Measurements from ENCODE around the gene PDZRN3.

Gene PDZRN3

DNA sequence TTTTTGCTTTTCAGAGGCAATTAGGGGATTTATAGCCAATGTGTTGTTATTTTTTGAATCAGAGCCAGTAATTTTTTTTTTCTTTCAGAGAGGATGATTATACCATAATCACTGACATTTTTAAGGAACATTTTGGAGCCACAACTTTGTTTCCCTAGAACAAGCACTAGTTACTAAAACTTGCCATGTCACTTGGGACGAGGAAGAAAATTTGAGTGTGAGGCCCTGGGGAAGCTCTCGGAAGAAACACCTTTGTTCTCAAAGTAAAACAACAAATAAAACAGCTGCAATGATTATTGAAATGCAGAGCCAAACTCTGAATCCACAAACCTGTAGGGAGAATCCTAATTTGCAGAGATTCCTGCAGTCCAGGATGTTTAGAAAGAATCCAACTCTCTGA, 69.7 kb downstream of the PDZRN3 start:
- no peak for DNase-seq (ENCODE audit: low read depth)

DNA sequence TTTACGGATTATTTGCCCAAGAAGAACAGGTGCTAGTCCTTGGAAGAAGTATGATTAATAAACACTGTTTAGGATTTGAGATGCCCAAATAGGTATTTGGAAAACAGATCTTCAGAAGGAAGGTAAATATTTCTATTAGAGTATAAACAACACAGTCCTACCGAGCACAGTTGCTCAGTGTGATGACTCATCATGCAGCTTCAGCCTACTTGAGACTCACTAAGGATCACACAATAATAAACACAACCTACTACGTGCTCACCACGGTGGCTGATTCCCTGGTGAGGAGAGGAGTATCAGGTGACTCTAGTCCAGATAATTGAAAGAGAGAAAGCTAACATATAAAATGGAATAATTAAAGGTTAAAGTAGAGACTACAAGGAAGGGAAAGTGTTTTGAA, 72.0 kb downstream of the PDZRN3 start:
- no peak for DNase-seq (ENCODE audit: low read depth)

DNA sequence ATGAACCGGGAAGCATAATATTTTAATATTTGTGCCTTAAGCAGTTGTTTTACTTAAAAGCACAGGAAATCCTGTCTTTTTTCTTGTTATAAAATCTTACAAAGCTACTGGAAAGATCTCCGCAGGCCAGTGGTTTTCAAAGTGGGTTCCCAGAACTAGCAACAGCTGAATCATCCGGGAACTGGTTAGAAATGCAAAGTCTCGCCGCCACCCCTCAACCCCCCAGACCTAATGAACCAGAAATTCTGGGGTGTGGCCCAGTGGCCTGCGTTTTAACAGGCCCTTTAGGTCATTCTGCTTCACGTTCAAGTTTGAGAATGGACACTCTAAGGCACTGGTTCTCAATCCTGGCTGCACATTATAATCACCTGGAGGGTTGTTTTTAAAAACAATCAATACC, 74.7 kb downstream of the PDZRN3 start:
- no peak for DNase-seq (ENCODE audit: low read depth)

DNA sequence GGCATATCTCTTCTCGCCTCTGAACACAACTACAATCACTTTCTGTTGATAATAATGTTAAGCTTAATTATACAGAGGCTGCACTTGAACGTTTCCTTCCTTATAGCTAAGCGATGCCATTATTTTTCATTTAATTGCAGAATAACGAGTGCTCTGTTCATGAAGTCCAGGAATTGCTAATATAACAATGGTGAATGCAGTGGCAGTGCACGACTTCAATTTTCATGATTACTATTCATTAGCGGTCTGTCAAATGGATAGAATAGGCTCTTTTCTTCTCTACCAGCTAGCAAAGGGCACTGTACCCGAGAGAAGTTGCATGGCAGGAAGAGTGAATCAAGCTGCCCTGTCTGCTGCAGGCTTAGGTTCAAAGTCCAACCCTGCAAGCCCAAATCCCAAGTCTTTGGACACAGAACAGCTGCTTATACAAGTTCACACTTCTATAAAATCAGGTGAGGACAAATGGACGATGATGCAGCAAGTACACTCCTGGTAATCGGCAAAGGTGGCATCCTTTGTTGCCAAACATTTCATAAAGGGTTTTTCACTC, 75.6 kb downstream of the PDZRN3 start:
- no peak for DNase-seq (ENCODE audit: low read depth)

DNA sequence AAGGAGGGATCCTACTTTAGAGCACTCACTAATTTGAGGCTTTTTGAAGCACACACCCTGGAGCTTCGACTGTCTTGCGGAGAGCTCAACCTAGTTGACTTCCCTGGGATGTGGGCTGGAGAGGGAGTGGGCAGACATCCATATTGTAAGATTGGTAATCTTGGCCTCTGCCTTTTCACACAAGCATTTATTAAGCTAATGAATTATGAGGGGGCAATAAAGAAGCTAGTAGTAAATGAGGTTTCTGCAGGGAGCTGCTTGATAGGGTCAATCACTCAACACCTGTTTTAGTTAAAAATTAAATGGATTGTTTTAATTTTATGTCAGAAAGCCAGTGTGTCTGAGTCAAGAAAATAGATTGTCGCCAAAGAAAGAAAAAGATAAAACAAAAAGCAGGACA, 76.3 kb downstream of the PDZRN3 start:
- no peak for DNase-seq (ENCODE audit: low read depth)

DNA sequence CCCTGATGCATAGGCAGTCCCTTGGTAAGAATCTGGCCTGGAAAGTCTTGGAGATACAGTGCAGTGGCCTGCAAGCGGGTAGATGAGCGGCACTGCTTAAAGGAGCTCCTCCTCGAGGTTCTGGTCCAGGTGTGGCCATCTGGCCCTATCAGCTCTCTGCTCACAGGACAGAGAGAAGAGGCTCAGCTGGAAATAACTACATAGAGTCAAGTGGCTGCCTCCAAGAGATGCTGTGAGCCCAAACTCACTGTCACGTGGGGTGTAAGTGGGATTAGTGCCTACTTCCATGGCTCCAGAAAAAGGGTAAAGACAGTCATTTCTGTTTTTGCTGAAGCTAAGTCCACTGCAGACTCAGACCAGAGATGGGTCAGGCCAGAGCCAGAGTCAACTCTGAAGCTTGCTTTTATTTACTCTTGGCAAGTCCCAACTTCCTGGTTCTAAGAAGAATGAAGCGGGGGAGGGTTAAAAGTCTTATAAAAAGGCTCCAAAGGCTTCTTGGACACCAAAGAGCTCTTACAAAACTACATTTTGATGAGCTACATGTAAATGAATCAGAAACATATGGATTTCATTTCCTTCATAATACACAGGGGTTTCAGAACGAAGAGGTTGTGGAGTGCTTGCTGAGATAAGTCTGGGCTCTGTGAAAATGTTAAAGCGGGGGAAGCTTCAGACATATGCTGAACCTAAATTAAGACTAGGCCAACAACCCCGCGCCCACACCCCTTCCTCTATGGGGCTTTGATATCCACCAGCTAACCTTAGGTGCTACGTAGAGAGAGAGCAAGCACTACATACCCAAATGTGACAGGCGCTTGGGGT, 77.1 kb downstream of the PDZRN3 start:
- DNase-seq (ENCODE audit: low read depth), result no peak

DNA sequence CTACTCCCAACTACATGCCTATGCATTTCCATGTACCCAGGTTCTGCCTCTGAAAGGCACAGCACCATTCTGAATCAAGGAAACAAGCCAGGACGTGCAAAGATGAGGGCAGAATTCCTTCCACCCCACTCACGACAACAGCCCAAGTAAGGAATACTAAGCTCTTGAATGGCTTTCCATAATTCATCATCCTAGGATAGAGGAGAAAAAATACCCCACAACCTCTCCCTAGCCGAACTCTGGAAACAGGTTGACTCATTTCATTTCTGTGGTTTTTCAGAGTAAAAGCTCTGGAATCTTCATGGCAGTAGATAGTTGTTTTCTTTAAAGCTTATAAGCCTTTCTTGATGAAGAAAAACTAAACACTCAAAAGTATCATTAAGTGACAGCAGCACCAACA, 77.8 kb downstream of the PDZRN3 start:
- DNase-seq (ENCODE audit: low read depth), result no peak

DNA sequence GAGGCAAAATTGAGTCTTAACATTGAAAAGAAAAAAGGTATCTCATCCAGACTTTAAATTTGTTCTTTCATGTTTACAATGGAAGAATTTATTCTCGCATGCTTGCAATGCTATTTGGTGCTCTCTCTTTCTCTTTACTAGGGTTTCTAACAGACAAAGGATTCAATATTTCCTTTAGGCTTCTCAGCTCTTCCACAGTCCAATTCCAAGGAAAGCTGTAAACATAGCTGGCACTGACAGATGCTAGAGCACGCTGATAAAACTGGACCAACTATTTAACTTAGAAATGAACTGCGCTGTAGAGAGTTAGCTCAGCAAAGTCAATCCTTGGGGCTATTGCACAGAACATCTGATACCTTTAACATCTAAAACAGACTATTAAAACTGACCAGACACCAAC, 81.3 kb downstream of the PDZRN3 start:
- no peak for DNase-seq (ENCODE audit: low read depth)

DNA sequence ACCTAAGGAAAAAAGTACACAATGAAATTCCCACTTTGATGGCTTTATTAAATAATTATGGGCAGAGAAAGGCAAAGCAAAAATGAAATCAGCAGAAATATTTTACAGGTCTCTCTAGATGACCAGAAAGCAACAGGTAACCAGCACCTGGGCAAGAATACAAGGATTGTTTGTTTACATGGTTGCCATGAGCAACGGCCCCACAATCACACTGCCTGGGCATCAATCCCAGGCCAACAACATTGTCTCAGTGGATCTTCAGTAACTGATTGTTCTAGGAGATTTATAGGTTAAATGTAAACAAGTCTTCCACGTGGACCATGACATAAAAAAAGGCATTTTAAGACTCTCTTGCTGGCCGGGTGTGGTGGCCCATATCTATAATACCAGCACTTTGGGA, 82.6 kb downstream of the PDZRN3 start:
- DNase-seq (ENCODE audit: low read depth), result no peak

DNA sequence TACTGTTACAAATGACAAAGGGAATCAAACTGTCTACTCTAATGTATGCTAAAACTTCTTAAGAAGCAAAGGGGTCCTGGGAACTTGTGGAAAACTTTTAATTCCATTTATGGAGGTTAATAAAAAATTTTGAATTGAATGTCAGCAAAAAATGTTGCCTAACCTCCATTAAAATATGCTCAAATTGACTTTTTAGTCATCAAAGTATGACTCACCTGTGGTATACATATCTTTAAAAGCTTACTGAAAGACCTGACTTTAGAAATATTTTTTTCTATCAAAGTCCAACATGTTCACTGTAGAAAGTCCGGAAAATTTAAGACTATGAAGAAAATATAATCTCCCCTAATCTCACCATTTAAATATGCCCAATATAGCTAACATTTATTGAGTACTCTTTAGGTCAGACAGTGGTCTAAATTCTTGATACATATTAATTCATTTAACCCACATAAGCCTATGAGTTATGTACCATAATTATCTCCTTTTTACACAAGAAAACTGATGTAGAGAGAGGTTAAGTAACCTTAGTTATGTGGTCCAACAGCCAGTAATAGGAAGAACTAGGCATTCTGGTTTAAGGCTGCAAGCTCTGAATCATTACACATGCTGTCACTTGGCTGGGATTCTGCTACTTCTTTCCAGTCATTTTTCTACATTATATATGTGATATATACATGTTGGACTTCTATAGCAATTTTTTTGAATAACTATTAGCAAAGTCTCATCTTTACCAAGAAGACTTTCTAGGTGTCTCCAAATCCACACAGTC, 83.6 kb downstream of the PDZRN3 start:
- no peak for DNase-seq (ENCODE audit: low read depth)

DNA sequence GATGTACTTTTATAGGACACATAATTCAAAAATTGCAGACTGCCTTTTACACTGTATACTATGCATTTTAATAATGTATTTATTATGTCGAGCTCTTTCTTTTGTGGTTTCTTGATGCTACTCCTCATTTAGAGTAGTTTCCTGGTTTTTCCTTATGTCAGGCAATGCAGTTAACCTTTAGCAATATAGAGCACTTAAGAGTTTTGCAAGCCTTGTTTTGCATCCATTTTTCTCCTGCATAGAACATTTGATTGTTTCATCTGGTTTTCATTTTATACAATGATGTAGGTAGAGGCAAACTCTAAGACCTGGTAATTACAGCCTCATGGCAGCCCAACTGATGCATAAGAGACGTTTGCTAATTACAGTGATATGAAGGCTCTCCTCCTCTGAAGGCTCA, 86.3 kb downstream of the PDZRN3 start:
- DNase-seq (ENCODE audit: low read depth), result no peak

DNA sequence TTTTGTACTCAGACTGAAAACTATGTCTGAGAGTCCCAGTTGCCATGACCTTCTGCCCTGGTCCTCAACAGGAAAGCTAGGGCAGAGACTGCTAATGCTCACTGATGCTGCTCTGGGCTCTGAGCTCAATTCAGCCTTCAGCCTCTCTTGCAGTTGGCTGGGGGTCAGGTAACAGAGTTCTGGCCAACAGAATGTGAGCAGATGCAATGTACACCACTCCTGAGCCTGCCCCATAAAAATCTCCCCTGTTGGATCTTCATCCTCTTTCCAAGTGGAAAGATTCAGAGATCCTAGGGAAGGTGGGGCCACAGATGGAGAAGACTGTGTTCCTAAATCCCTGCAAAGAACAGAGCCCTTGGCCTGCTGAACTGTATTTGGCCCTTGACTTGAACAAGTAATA, 87.8 kb downstream of the PDZRN3 start:
- no peak for DNase-seq (ENCODE audit: low read depth)

DNA sequence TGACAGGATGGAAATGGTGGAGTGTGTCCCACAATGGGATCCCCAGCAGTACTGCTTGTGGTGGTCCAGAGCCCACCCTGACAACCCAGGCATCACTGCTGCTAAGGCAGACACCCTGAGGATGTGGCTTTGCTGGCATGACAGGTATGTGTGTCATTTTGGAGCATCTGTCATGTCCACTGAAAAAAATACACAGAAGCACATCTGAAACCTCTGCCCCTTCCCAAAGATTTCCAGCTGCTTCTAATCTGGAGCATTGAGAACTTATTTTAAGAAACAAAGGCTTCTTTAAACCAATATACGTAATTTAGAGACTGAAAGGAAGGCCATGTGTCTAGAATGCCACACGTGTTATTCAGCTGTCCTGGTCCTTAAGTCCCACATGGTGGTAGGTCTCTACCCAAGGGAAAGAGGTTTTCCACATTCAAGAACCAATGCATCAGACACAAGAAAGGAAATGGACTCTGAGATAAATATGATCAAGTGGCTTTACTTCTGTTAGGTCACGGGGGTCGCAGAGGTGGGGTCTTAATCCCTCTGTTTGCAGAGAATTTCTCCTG, 88.3 kb downstream of the PDZRN3 start:
- no peak for DNase-seq (ENCODE audit: low read depth)

DNA sequence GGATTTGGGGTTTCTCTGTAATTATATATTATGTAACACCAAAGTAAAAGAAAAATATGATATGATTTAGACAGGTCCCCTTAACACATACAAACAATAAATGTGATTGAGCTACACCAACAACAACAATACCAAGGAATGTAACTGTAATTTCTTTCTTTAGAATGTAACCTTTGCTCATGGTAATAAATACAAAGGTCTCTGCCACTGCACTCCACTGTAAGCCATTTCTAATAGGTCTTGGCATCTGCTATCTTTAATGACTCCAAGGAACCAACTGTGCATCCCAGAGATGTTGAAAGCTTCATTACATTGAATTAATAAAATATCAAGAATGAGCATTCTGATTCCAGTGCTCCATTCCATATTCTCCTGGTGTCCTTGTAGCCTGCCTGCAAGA, 88.8 kb downstream of the PDZRN3 start:
- no peak for DNase-seq (ENCODE audit: low read depth)

DNA sequence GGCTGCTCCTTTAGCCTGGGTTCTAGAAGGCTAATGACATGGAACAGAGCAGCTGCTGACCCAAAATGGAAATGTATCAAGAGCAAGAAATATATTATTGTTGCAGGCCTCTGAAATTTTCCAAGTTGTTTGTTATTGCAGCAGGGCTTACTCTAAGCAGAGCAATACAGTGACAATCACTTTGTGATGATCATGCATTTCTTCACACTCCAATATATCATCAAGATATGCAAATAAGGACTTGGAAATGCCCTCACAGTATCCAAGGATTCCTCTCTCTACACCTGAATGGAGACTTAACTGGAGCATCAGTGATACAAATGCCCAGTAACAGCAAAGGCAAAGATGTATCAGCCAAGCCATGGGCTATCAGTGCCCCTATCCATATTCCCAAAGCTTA, 89.6 kb downstream of the PDZRN3 start:
- no peak for DNase-seq (ENCODE audit: low read depth)

DNA sequence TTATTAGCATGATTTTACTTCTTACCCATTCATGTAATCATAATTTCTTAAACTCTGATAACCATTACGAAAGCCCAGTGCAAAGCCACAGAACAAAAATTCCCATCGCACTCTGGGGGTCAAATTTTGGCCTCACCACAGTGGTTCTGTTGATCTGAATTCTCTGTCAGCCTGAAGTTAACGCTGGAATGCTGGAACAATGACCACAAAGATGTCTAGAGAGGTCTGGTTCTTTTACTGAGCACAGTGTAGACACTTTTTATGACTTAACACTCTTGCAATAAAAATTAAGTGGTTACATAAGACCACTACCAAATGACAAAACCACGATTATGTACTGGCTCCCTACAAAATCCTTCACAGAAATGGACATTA, 94.7 kb downstream of the PDZRN3 start:
- no peak for DNase-seq (ENCODE audit: low read depth)

DNA sequence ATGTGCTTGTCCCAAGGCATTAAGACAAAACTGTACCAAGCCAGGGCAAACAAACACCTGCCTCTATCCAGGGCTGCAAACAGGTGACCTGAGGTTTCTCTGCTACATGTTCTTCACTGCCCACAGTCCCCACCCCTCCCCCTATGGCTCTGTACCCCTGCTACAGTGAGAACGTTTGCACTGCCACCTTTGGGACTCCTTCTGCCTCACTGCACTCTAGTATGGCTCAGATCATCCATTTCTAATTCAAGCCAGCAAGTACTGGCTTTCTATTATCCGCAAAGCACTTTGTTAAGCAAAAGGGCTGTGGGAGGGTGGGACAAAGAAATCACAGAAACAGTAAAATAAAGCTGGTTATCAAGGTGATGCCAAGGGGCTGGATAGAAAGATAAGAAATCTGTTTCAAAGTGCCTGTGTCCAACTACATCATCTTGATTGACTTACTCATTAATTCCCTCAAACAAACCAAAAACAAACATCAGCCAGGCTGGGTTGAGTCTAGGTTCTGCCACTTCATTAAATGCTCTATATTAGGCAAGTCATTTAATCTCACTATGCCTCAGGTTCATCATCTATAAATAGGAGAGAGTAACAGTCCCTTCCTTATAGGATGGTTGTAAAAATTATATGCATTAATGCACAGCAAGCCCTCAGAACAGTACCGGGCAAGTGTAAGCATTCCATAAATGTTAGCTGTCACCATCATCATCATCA, 95.3 kb downstream of the PDZRN3 start:
- no peak for DNase-seq (ENCODE audit: low read depth)

DNA sequence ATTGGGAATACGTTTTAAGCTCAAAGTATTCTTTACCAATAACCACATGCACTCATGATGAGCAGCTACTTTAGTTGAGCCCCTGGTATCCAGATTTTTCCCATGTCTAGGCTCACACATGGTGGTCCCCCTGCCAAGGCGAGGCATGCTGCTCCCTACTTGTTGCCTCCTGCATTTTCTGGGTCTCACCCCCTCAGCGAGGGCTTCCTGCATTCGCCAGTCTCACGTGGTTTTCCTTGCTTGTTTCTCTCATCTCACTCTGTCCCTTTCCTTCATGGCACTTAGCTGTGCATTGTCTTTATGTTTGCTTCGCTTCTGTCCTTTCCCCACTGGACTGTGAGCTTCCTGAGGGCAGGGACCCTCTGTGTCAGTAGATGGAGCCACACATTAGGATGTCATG, 99.2 kb downstream of the PDZRN3 start:
- no peak for DNase-seq (ENCODE audit: low read depth)

DNA sequence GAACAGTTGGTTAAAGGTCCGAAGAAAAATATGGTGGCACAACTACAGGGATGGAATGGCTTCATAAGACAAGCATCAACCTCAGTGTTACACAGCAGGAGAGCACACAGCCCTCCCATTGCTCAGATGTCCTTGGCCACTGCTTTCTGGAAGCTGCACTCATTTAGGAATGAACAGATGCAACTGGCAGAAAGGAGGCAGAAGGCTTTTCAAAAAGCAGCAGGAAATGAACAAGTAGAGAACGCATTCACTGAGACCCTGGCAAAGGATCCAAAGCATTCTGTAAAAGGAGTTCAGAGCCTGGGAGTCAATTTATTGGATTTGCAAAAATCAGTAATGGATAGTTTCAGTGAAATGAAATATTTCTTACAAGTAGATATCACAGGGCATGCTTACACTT, 101.1 kb downstream of the PDZRN3 start:
- no peak for DNase-seq (ENCODE audit: low read depth)

DNA sequence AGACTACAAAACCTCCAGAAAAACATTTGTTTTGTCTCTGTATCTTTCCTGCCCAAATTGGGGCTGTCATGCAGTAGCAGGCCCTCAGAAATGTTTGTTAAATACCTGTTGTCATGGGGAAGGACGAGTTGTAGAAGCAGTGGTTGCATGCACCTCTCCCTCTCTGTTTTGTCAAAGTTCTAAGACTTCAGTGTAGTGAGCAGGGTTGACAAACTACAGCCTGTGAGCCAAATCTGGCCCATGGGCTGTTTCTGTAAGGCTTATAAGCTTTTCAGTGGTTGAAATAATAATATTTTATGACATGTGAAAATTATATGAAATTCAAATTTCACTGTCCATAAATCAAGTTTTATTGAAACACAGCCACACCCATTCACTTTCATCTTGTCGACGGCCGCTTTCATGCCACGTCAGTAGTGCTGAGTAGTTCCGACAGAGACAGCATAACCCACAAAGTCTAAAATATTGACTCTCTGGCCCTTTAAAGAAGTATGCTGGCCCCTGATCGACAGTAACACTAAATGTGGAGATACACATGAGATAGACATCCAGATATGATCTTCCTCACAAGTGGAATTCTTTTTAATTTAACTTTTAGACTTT, 102.9 kb downstream of the PDZRN3 start:
- DNase-seq (ENCODE audit: low read depth), result no peak

DNA sequence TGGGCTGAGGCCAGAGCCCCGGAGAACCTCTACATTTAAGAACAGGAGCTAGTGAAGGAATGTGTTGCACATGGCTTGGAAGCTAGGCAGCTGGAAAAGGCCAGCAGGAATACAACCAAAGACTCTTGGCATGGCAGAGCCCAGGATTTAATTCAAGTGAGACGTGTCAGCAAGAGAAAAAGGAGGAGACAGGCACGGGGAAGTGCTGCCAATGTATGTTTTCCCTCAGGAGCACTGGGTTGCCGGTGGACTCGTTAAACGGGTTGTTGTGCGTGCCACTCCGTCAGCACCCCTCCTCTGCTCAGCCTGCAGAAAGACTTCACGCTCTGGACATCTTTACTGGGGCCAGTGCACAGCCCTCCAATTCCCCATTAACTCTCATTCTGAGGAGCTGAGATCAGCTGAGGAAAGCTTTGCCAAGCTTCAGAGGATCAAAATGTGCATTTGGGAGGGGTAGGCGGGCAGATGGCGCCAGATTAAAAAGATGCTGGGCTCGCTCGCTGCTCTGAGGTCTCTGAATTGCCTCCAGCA, 103.7 kb downstream of the PDZRN3 start:
- no peak for DNase-seq (ENCODE audit: low read depth)

DNA sequence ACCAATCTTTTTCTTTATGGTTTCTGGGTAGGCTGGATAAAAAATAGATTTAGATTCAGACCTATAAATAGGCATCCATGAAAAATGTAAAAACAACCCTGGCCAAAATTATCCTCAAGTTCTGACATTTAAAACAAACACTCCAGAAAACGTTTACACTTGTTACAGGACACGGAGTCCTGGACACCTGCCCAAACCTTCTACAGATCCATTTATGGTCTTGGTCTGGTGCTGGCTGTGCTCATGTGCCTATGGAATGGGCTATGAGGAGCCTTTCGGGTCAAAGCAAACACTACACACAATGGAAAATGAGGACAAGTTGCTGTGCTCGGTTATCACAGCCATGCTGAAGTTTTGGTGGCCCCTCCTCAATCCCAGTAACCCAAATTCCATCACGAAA, 108.1 kb downstream of the PDZRN3 start:
- no peak for DNase-seq (ENCODE audit: low read depth)
